Bronchial epithelial cell (primary cell): ENCODE measurements around the gene GLB1L. TPM values are rescaled to one million over a fixed set of nuclear protein-coding genes. Genes with fewer than 3 reads are reported as not detected.

Experiments used
- DNase-seq: peaks from one replicate; pipeline ENCODE4 v3.0.0-alpha.2; 2010; ENCODE audit warnings: low read depth
- FAIRE-seq: peaks from 2 replicates; lab custom pipeline; 2011; peaks lifted over from hg19 to GRCh38; lab: Jason Lieb, UNC
- H3K27me3 ChIP-seq: 2 replicates; pipeline ENCODE4 v1.5.1; 2011; ENCODE audit warnings: low read length; ENCODE audit not compliant: control insufficient read depth, insufficient read depth
- H3K36me3 ChIP-seq: 2 replicates; pipeline ENCODE4 v1.5.1; 2011; ENCODE audit warnings: low read length; ENCODE audit not compliant: control insufficient read depth, insufficient read depth
- H3K4me3 ChIP-seq: 2 replicates; pipeline ENCODE4 v1.5.1; 2011; ENCODE audit warnings: mild to moderate bottlenecking, low read depth, low read length, control low read depth
- total RNA-seq: library from RNA; depleted of rRNA; stranded (reverse); fragments of >200 nt; gene quantifications from 2 replicates; pipeline ENCODE4 v1.2.1, GENCODE V29; 2014
- TF ChIP-seq, protein P1 (sequence below): IDR thresholded peaks from 2 replicates; pipeline ENCODE4 v1.5.1; 2011; ENCODE audit warnings: mild to moderate bottlenecking, moderate library complexity, low read length, control low read depth, inconsistent platforms; ENCODE audit not compliant: insufficient read depth, severe bottlenecking

The GLB1L gene
- total RNA-seq, 1 donor from 2014 or later, result 3.7 TPM

DNA sequence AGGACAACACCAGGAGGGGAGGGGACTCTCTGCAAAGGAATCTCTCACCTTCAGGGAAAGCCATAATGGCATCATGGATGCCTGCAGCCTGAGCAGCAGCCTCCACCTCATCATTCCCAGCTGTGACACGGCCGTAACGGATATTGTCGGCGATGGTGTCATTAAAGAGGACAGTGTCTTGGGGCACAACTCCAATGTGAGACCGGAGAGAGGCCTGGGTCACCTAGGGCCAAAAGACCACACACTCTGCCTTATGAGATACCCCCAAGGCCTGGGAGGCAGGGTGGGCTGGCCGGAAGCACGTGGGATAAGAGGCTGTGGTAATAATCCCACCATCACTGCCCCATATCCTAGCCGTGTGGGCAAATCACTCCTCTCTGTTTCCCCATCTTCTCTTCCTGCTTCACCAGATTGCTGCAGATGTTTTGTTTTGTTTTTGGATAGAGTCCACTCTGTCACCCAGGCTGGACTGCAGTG lies 34.3 kb downstream of the GLB1L start:
- no peaks in the 10 kb centered on the region for H3K27me3 ChIP-seq
- H3K4me3 ChIP-seq, result no peak overlapping the region
- H3K36me3 ChIP-seq, result peaks cover 45% of the 10 kb centered on the region
- FAIRE-seq, result no peak
- DNase-seq, result no peak
- TF ChIP-seq, protein P1, sequence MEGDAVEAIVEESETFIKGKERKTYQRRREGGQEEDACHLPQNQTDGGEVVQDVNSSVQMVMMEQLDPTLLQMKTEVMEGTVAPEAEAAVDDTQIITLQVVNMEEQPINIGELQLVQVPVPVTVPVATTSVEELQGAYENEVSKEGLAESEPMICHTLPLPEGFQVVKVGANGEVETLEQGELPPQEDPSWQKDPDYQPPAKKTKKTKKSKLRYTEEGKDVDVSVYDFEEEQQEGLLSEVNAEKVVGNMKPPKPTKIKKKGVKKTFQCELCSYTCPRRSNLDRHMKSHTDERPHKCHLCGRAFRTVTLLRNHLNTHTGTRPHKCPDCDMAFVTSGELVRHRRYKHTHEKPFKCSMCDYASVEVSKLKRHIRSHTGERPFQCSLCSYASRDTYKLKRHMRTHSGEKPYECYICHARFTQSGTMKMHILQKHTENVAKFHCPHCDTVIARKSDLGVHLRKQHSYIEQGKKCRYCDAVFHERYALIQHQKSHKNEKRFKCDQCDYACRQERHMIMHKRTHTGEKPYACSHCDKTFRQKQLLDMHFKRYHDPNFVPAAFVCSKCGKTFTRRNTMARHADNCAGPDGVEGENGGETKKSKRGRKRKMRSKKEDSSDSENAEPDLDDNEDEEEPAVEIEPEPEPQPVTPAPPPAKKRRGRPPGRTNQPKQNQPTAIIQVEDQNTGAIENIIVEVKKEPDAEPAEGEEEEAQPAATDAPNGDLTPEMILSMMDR, result no peak

- TF ChIP-seq, protein P1, result no peak
- no peaks in the 10 kb centered on the region for H3K27me3 ChIP-seq
- H3K36me3 ChIP-seq, result peaks cover 41% of the 10 kb centered on the region
- FAIRE-seq (no peak), DNase-seq (no peak)
- H3K4me3 ChIP-seq, result no peak overlapping the region
These were observed 34.9 kb downstream of the GLB1L start for GRCh38 chr2:219210196-219210885.

- Histone ChIP-seq H3K4me3 (no peak overlapping the region), H3K27me3 (no peaks in the 10 kb centered on the region), H3K36me3 (peaks cover 35% of the 10 kb centered on the region)
- no peak for DNase-seq
- no peak for FAIRE-seq
- TF ChIP-seq, protein P1, result no peak
These were observed 35.7 kb downstream of the GLB1L start for GRCh38 chr2:219209236-219210195.

DNA sequence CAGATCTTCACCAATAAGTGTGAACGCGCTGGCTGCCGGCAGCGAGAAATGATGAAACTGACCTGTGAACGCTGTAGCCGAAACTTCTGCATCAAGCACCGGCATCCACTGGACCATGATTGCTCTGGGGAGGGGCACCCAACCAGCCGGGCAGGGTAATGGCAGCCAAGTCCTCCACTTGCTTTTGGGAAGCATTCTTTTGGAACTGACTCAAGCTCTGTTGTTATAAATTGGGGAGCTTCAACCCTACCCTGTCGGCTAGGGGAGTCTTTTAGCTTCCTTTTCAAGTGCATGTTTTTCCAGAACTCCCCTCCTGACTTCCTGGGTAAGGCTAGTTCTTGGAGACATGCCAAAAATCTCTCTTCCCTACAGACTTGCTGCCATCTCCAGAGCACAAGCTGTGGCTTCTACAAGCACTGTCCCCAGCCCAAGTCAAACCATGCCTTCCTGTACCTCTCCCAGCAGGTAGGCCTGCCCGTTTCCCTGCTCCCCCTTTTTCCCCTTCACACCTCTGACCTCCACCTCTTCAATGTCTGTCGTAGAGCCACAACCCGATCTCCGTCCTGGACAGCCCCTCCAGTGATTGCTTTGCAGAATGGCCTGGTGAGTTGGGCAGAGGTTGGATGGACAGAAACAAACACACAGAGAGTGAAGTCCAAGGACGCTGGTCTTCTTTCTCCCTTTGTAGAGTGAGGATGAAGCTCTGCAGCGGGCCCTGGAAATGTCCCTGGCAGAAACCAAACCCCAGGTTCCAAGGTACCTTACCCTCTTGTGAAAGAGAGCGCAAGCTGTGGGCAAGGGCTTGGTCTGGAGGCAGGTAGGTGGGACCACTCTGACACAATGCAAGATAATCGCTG lies 37.1 kb downstream of the GLB1L start:
- Histone ChIP-seq H3K4me3 (no peak overlapping the region), H3K27me3 (no peaks in the 10 kb centered on the region), H3K36me3 (peaks cover 23% of the 10 kb centered on the region)
- TF ChIP-seq, protein P1, result no peak
- DNase-seq (peak; percentile 25), FAIRE-seq (no peak)

DNA sequence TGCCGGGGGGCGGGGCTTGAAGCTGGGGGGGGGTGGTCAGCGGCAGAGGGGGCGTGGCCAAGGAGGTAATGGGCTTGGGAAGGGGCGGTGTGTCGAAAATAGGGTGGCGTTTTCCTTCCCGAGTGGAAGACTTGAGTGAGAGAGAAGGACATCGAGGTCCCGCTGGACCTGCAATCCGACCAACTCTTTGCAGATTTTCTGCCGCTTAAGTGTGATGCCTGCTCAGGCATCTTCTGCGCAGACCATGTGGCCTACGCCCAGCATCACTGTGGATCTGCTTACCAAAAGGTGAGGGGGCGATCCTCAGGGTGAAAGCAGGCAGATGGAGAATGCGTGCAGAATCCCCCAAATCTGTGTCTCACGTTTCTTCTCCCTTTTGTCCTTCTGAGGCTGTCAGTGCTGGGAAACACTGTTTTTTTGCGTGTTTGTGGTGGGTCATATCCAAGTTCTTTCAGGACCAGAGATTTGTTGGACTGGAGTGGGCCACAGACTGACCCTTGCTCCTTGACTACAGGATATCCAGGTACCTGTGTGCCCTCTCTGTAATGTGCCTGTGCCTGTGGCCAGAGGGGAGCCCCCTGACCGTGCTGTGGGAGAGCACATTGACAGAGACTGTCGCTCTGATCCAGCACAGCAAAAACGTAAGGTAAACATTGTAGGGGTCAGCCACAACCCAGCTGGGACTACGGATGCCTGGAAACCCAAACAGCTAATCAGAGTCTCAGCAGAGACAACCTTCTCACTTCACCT lies 37.9 kb downstream of the GLB1L start:
- Histone ChIP-seq H3K27me3 (no peaks in the 10 kb centered on the region), H3K36me3 (peaks cover 18% of the 10 kb centered on the region), H3K4me3 (peak overlapping the region; percentile 80)
- TF ChIP-seq, protein P1, result no peak
- FAIRE-seq (no peak), DNase-seq (no peak)
